ENCODE data around the gene JDP2.

Gene JDP2

GRCh38 chr14:75479770-75480600, 52.2 kb downstream of the JDP2 start:
- TF ChIP-seq CTCF (IDR thresholded peaks at IDR 0.05; ENCODE audit: insufficient read depth, low read length, poor library complexity, severe bottlenecking) = no peak
- H3K36me3 ChIP-seq (ENCODE audit: control insufficient read depth, insufficient read depth, low read length) = peaks cover 2% of the 10 kb centered on the region
- H3K4me3 ChIP-seq (replicated peaks; ENCODE audit: low read depth, low read length) = no peak overlapping the region
- no peaks in the 10 kb centered on the region for H3K27me3 ChIP-seq (replicated peaks; ENCODE audit: control insufficient read depth, insufficient read depth, low read length)
- no peak for DNase-seq (ENCODE audit: extremely low read depth, insufficient read length)

GRCh38 chr14:75482366-75482765, 54.5 kb downstream of the JDP2 start:
- no peak for DNase-seq (ENCODE audit: extremely low read depth, insufficient read length)
- H3K27me3 ChIP-seq (replicated peaks; ENCODE audit: control insufficient read depth, insufficient read depth, low read length) = no peaks in the 10 kb centered on the region
- no peak overlapping the region for H3K4me3 ChIP-seq (replicated peaks; ENCODE audit: low read depth, low read length)
- TF ChIP-seq CTCF (IDR thresholded peaks at IDR 0.05; ENCODE audit: insufficient read depth, low read length, poor library complexity, severe bottlenecking) = no peak
- no peaks in the 10 kb centered on the region for H3K36me3 ChIP-seq (ENCODE audit: control insufficient read depth, insufficient read depth, low read length)

- no peak overlapping the region for H3K4me3 ChIP-seq (replicated peaks; ENCODE audit: low read depth, low read length)
- TF ChIP-seq CTCF (IDR thresholded peaks at IDR 0.05; ENCODE audit: insufficient read depth, low read length, poor library complexity, severe bottlenecking) = no peak
- H3K27me3 ChIP-seq (replicated peaks; ENCODE audit: control insufficient read depth, insufficient read depth, low read length) = no peaks in the 10 kb centered on the region
- no peaks in the 10 kb centered on the region for H3K36me3 ChIP-seq (ENCODE audit: control insufficient read depth, insufficient read depth, low read length)
- no peak for DNase-seq (ENCODE audit: extremely low read depth, insufficient read length)
Measured at GRCh38 chr14:75484711-75485429, 57.0 kb downstream of the JDP2 start.

- no peak overlapping the region for H3K4me3 ChIP-seq (replicated peaks; ENCODE audit: low read depth, low read length)
- no peak for TF ChIP-seq CTCF (IDR thresholded peaks at IDR 0.05; ENCODE audit: insufficient read depth, low read length, poor library complexity, severe bottlenecking)
- no peak for DNase-seq (ENCODE audit: extremely low read depth, insufficient read length)
- H3K36me3 ChIP-seq (ENCODE audit: control insufficient read depth, insufficient read depth, low read length) = no peaks in the 10 kb centered on the region
- no peaks in the 10 kb centered on the region for H3K27me3 ChIP-seq (replicated peaks; ENCODE audit: control insufficient read depth, insufficient read depth, low read length)
Measured at GRCh38 chr14:75486318-75486717, 58.5 kb downstream of the JDP2 start.

- DNase-seq (ENCODE audit: extremely low read depth, insufficient read length) = peak; percentile 80
- H3K27me3 ChIP-seq (replicated peaks; ENCODE audit: control insufficient read depth, insufficient read depth, low read length) = no peaks in the 10 kb centered on the region
- TF ChIP-seq CTCF (IDR thresholded peaks at IDR 0.05; ENCODE audit: insufficient read depth, low read length, poor library complexity, severe bottlenecking) = no peak
- H3K36me3 ChIP-seq (ENCODE audit: control insufficient read depth, insufficient read depth, low read length) = no peaks in the 10 kb centered on the region
- no peak overlapping the region for H3K4me3 ChIP-seq (replicated peaks; ENCODE audit: low read depth, low read length)
Measured at GRCh38 chr14:75487155-75487671, 59.4 kb downstream of the JDP2 start.
